ENCODE results near the gene FAM219A.

FAM219A gene

DNA sequence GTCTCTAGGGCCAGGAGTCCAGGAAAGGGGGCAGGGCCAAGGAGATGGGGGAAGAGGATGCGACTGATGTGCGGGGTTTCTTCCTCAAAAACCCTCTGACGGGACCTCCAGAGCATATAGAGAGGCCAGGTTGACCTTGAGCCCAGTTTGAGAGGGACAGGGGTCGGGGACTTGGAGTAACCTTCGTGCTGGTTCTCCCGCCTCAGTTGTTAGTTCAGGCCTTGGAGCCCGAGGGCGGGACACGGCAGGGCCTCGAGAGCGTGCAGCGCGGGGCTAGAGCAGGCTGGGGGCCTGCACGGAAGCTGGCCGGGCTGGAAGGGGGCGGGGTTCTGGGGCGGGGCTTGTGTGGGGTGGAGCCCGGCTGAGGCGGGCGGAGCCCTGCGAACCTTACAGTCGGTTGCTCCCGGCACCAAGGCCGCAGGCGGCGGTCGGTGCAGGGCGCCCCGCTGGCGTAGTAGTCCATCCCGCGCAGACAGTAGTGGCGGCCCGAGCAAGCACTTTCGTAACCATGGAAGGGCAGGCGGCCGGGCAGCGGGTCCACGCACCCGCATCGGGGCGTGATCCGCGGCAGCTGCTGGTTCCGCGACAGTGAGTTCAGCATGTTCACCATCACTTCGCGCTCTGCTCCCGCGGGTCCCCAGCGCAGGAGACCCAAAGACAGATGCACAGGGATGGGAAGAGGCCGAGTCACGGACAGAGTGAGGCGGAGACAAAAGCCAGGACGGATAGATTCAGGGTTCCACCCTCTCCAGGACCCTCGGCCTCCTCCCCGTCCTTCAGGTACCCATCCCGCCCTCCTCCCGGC is 77.7 kb downstream of the FAM219A start:
- peak overlapping the region; percentile 32 for H3K9ac ChIP-seq (ENCODE audit: low read length)
- peak overlapping the region; percentile 52 to 67 for H3K4me3 ChIP-seq (ENCODE audit: low read depth in 1 of 2, low read length in 2 of 2)
- H3K4me1 ChIP-seq (ENCODE audit: insufficient read depth, low read length): peaks cover 30% of the 10 kb centered on the region
- no peaks in the 10 kb centered on the region for H3K9me3 ChIP-seq (ENCODE audit: low read length)
- no peaks in the 10 kb centered on the region for H3K27me3 ChIP-seq (ENCODE audit: control insufficient read depth in 1 of 2, insufficient read depth in 2 of 2, low read length in 2 of 2)
- no peaks in the 10 kb centered on the region for H3K36me3 ChIP-seq (ENCODE audit: insufficient read depth, low read length)
- H3K27ac ChIP-seq (ENCODE audit: low read depth, low read length): peak overlapping the region; percentile 80

DNA sequence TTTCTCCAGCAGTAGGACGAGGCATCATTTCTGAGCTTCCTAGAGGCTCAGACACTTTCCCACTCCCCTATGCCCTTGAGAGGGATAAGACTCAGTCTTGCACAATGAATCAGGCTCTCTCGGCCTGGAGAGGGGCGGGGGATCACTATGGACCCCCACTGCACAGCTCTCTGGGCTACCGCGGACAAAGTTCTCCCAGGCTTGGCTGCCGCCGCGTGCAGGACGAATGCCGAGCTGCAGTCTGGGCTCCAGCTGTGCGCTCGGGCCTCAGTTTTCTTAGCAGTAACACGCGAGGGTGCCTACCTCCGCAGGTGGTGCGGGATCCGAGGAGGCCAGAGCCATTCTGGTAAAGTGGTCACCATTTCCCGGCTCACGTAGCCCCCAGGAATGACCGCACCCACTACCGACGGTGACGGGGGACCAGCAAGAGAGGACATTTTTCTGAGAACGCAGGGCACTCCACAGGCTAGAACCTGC is 78.3 kb downstream of the FAM219A start:
- Histone ChIP-seq H3K36me3 (ENCODE audit: insufficient read depth, low read length) (no peaks in the 10 kb centered on the region), H3K27me3 (ENCODE audit: control insufficient read depth in 1 of 2, insufficient read depth in 2 of 2, low read length in 2 of 2) (no peaks in the 10 kb centered on the region), H3K4me3 (ENCODE audit: low read depth in 1 of 2, low read length in 2 of 2) (peak overlapping the region in 1 of 2 donors; percentile 52), H3K9ac (ENCODE audit: low read length) (no peak overlapping the region), H3K27ac (ENCODE audit: low read depth, low read length) (peak overlapping the region; percentile 80), H3K9me3 (ENCODE audit: low read length) (no peaks in the 10 kb centered on the region), H3K4me1 (ENCODE audit: insufficient read depth, low read length) (peaks cover 36% of the 10 kb centered on the region)

DNA sequence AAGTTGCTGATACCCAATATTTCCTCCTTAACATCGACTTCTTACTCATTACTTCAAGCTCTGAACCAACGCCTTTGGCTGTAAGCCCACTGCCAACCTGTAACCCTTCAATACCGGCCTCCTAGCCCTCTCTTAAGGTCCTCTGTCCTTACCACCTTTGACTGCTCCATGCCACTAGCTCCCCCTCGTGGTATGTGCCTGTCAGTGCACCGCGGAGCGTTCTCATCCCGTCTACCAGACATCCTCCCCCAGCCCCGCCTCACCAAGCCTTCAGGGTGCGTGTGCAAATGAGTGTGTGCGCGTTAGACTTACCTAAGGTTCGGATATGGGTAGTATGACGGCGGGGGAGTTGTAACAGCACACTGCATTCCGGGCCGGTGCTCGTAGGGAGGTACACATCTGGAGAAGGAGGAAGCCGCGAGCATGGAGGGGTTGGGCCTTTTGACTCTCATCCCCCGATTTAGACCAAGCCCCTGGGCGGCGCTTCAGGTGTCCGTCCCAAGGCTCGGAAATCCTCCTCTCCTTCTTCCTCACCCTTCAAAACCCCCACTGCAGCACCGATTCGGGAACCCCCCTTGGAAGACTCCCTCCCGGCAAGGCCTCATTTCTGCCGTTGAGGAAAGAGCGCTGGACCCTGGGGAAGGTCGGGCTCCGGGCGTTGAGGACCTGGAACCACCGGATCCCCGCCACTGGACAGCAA is 78.9 kb downstream of the FAM219A start:
- Histone ChIP-seq H3K36me3 (ENCODE audit: insufficient read depth, low read length) (no peaks in the 10 kb centered on the region), H3K4me3 (ENCODE audit: low read depth in 1 of 2, low read length in 2 of 2) (peak overlapping the region in 1 of 2 donors; percentile 52), H3K9ac (ENCODE audit: low read length) (no peak overlapping the region), H3K4me1 (ENCODE audit: insufficient read depth, low read length) (peaks cover 36% of the 10 kb centered on the region), H3K9me3 (ENCODE audit: low read length) (no peaks in the 10 kb centered on the region), H3K27ac (ENCODE audit: low read depth, low read length) (peak overlapping the region; percentile 80), H3K27me3 (ENCODE audit: control insufficient read depth in 1 of 2, insufficient read depth in 2 of 2, low read length in 2 of 2) (no peaks in the 10 kb centered on the region)

DNA sequence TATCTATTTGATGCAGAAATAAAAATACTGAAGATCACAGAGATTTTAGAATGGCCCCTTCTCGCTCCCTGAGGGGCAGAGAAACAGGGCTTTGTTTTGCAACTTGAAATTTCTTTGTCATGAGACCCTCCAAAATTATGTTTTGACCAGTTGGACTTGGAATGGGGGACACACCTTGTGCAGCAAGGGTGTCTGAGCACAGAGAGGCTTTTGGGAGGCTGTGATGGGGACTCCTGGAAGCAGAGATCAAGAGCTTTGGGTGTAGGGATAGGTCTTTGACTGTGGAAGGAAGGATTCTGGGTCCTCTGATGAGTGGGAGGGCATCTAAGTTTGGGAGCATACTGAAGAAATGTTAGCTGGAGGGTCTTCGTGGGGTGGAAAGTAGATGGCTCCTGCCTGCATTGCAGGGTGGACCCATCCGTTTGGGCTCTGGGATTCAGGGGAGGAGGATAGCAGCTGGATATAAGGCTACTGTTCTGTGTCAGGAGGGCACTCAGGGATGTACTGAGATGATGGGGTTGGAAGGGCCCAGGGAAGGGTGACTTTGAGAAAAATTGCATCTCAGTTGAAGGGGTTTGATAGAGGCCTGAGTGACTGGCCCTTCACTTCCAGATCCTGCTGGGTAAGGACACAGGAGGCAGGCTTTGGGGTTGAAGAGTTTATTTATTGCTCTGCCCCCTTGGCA is 79.9 kb downstream of the FAM219A start:
- Histone ChIP-seq H3K4me3 (ENCODE audit: low read depth in 1 of 2, low read length in 2 of 2) (no peak overlapping the region), H3K9ac (ENCODE audit: low read length) (no peak overlapping the region), H3K36me3 (ENCODE audit: insufficient read depth, low read length) (no peaks in the 10 kb centered on the region), H3K4me1 (ENCODE audit: insufficient read depth, low read length) (peaks cover 44% of the 10 kb centered on the region), H3K9me3 (ENCODE audit: low read length) (no peaks in the 10 kb centered on the region), H3K27ac (ENCODE audit: low read depth, low read length) (no peak overlapping the region), H3K27me3 (ENCODE audit: control insufficient read depth in 1 of 2, insufficient read depth in 2 of 2, low read length in 2 of 2) (no peaks in the 10 kb centered on the region)

DNA sequence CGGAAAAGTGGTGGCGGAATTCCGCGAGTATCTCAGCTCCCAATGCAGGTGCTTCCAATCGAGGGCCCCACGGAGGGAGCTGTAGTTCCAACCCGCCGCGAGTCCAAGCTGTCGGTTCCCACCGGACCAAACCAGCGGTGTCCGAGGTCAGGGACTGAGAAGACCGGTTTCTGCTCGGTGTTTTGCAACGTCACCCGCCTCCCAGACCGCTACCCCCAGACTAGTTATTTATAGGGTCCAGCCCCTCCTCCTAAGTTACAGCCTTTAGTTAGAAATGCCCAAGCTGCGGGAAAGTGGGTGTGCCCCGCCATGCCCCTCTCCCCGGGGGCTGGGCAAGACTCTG is 81.0 kb downstream of the FAM219A start:
- Histone ChIP-seq H3K27ac (ENCODE audit: low read depth, low read length) (peak overlapping the region; percentile 62), H3K9ac (ENCODE audit: low read length) (peak overlapping the region; percentile 66), H3K4me1 (ENCODE audit: insufficient read depth, low read length) (peaks cover 50% of the 10 kb centered on the region), H3K27me3 (ENCODE audit: control insufficient read depth in 1 of 2, insufficient read depth in 2 of 2, low read length in 2 of 2) (no peaks in the 10 kb centered on the region), H3K9me3 (ENCODE audit: low read length) (no peaks in the 10 kb centered on the region), H3K36me3 (ENCODE audit: insufficient read depth, low read length) (peaks cover 1% of the 10 kb centered on the region), H3K4me3 (ENCODE audit: low read depth in 1 of 2, low read length in 2 of 2) (peak overlapping the region; percentile 60 to 95)

DNA sequence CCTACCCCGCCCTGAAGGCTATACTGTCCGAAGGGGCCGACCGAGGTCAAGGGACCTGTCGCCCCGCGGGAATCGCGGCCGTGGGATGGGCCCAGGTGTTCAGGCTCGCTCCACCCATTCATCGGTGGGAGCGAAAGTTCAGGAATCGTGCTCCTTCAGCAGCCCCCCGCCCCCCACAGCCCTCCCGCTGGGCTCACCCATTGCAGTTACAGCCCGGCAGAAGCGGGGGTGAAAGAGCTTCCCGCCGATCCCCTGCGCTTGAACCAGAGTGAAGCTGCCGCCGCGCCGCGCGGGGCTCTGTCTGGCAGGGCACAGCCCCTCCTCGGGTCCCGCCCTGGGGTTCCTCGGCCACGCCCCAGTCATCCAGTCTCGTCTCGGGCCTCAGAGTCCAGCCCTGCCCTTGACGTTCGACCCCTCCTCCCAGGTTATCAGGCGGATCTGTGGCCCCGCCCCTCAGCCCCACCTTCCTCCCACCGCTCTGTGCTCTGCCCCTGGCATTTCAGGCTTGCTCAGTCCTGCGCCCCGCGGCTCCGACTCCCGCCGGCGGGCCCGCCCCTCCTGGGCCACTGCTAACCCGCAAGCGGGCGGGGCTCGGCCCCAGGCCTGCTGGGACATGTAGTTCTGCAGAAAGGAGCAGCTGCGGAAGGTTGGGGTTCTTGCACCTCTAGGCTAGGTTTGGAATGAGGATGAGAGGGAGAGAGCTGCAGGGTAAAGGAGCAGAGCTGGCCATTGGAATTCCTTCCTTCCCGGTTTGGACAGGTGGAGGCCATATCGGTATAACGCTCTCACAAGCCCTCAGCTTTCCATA is 81.6 kb downstream of the FAM219A start, which contains the start of gene MYORG:
Gene MYORG, minus strand, starts transcription at position 303 of the 808 bp plus-strand sequence. CDS start 3,955 bp downstream, outside the sequence.
- peaks cover 7% of the 10 kb centered on the region for H3K36me3 ChIP-seq (ENCODE audit: insufficient read depth, low read length)
- peak within 1 kb of the TSS; percentile 62 for H3K27ac ChIP-seq (ENCODE audit: low read depth, low read length)
- peaks cover 50% of the 10 kb centered on the region for H3K4me1 ChIP-seq (ENCODE audit: insufficient read depth, low read length)
- H3K4me3 ChIP-seq (ENCODE audit: low read depth in 1 of 2, low read length in 2 of 2): peak within 1 kb of the TSS; percentile 60 to 95
- no peaks in the 10 kb centered on the region for H3K9me3 ChIP-seq (ENCODE audit: low read length)
- H3K27me3 ChIP-seq (ENCODE audit: control insufficient read depth in 1 of 2, insufficient read depth in 2 of 2, low read length in 2 of 2): no peaks in the 10 kb centered on the region
- peak within 1 kb of the TSS; percentile 83 for H3K9ac ChIP-seq (ENCODE audit: low read length)

DNA sequence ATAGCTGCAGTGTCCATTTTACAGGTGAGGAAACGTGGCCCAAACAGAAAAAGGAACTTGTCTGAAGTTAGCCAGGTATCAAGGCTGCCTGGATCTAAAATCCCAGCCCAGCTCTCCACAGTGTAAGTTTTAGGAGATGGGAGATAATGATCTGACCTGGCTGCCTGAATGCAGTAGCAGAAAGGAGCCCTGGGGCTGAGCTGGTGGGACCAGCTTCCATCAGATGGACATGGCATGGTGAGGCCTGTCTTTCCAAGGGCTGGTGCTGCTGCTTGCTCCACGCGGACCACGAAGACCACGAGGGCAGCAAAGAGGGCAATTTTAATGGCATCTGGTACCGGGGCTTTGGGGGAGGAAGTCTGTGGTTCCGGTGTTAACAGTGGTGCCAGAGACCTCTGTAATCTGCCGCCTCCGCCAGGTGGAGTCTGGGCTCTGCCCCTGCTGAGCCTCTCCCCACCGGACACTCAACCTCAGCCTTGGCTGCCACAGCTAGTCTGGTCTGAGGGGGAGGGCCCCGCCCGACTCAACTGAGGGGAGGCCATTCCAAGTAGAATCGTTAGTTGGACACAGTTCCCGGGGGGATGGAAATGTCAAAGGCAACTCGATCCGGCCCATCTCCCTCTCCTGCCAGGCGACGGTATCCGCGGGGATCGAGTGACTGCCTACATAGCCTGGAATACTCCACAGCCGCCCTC is 82.3 kb downstream of the FAM219A start:
- H3K27ac ChIP-seq (ENCODE audit: low read depth, low read length): peak overlapping the region; percentile 62
- H3K4me1 ChIP-seq (ENCODE audit: insufficient read depth, low read length): peaks cover 43% of the 10 kb centered on the region
- peak overlapping the region; percentile 60 to 95 for H3K4me3 ChIP-seq (ENCODE audit: low read depth in 1 of 2, low read length in 2 of 2)
- H3K27me3 ChIP-seq (ENCODE audit: control insufficient read depth in 1 of 2, insufficient read depth in 2 of 2, low read length in 2 of 2): no peaks in the 10 kb centered on the region
- peak overlapping the region; percentile 83 for H3K9ac ChIP-seq (ENCODE audit: low read length)
- H3K9me3 ChIP-seq (ENCODE audit: low read length): no peaks in the 10 kb centered on the region
- peaks cover 13% of the 10 kb centered on the region for H3K36me3 ChIP-seq (ENCODE audit: insufficient read depth, low read length)

DNA sequence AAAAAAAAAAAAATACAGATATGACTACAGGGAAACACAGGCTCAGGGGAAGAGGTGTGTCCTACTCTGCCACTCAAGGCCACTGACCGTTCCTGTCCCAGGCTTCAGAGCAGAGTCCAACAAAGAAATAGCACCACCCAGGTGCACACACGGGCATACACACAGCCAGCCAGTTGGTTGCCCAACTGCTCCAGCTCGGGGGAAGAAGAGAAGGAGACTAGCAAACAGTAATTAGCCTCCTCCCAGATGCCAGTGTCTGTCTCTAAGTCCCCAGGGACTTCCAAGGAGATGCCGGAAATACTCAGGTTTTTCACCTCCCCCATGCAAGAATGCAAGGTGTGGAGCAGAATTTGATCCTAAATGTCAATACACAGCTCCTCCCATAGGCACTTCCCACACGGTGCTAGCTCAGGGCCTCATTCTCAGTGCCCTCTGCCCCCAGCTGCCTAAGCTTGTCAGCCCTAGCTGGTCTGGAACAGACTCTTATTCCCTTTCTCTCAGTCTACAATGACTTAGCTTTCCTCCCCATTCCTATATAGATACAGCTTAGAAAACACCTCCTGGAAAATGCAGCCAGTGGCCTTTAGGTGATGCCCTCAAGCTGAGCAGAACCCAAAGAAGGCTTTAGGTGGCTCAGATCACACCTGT is 83.3 kb downstream of the FAM219A start:
- Histone ChIP-seq H3K9me3 (ENCODE audit: low read length) (no peaks in the 10 kb centered on the region), H3K9ac (ENCODE audit: low read length) (peak overlapping the region; percentile 83), H3K27me3 (ENCODE audit: control insufficient read depth in 1 of 2, insufficient read depth in 2 of 2, low read length in 2 of 2) (no peaks in the 10 kb centered on the region), H3K4me1 (ENCODE audit: insufficient read depth, low read length) (peaks cover 43% of the 10 kb centered on the region), H3K4me3 (ENCODE audit: low read depth in 1 of 2, low read length in 2 of 2) (peak overlapping the region in 1 of 2 donors; percentile 95), H3K36me3 (ENCODE audit: insufficient read depth, low read length) (peaks cover 19% of the 10 kb centered on the region), H3K27ac (ENCODE audit: low read depth, low read length) (peak overlapping the region; percentile 27)

DNA sequence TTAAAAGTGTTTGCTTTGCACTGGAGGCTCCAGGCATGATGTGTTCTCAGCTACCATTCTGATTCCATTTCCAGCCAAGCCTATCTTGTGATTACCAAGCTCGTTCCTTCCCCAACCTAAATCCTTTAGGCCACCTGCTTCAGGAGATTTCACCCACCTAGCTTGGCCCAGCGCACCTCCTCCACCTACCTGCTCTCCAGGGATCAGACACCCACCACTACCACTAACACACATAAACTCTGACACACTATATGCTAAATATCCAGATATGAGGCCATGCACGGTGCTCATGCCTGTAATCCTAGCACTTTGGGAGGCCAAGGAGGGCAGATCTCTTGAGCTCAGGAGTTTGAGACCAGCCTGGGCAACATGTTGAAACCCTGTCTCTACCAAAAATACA is 84.0 kb downstream of the FAM219A start:
- peaks cover 25% of the 10 kb centered on the region for H3K36me3 ChIP-seq (ENCODE audit: insufficient read depth, low read length)
- H3K27me3 ChIP-seq (ENCODE audit: control insufficient read depth in 1 of 2, insufficient read depth in 2 of 2, low read length in 2 of 2): no peaks in the 10 kb centered on the region
- no peak overlapping the region for H3K9ac ChIP-seq (ENCODE audit: low read length)
- no peaks in the 10 kb centered on the region for H3K9me3 ChIP-seq (ENCODE audit: low read length)
- no peak overlapping the region for H3K27ac ChIP-seq (ENCODE audit: low read depth, low read length)
- H3K4me1 ChIP-seq (ENCODE audit: insufficient read depth, low read length): peaks cover 42% of the 10 kb centered on the region
- no peak overlapping the region for H3K4me3 ChIP-seq (ENCODE audit: low read depth in 1 of 2, low read length in 2 of 2)

DNA sequence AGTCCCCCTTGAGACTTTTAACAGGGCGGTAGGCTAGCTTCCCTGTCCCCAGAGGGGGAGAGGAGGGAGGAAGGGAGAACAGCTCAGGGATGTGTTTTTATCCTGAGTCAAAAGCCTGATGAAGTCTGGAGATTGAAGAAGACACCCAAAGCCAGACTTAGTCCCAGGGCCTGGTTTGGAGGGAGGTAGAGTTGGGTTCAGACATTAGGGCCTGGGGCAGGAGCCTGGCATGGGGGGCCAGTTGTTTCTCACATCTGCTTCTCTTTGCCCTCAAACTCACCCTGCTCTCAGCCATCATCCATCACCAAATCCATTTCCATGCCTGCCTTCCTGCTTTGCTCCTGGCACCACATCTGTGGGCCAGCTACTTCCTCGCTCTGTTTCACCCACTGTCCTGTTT is 84.6 kb downstream of the FAM219A start:
- Histone ChIP-seq H3K4me1 (ENCODE audit: insufficient read depth, low read length) (peaks cover 38% of the 10 kb centered on the region), H3K9me3 (ENCODE audit: low read length) (no peaks in the 10 kb centered on the region), H3K27me3 (ENCODE audit: control insufficient read depth in 1 of 2, insufficient read depth in 2 of 2, low read length in 2 of 2) (no peaks in the 10 kb centered on the region), H3K9ac (ENCODE audit: low read length) (no peak overlapping the region), H3K4me3 (ENCODE audit: low read depth in 1 of 2, low read length in 2 of 2) (no peak overlapping the region), H3K36me3 (ENCODE audit: insufficient read depth, low read length) (peaks cover 25% of the 10 kb centered on the region), H3K27ac (ENCODE audit: low read depth, low read length) (peak overlapping the region; percentile 38)
